ENCODE results near the gene WDFY3. TPM values are rescaled to one million over a fixed set of nuclear protein-coding genes. Genes with fewer than 3 reads are reported as not detected.
"Not testable (repeated sequence)": the region's sequence is repeated elsewhere in the genome, so short reads cannot be mapped to it uniquely, and the experiment has no call there.

Gene WDFY3
- total RNA-seq, 1 donor from 2014 or later, result 0.80 TPM

- no peak for DNase-seq (ENCODE audit: low spot score)
- Mint-ChIP-seq H3K4me1 (ENCODE audit: low read depth) (peaks cover 7% of the 10 kb centered on the region), H3K4me3 (ENCODE audit: low read depth) (no peak overlapping the region), H3K27ac (no peak overlapping the region), H3K27me3 (ENCODE audit: low read depth) (no peaks in the 10 kb centered on the region), H3K9me3 (no peaks in the 10 kb centered on the region), H3K36me3 (ENCODE audit: low read depth) (no peaks in the 10 kb centered on the region)
- intact Hi-C loops (cut with micrococcal nuclease), result no loop called here
These were observed 289.4 kb downstream of the WDFY3 start for GRCh38 chr4:84677093-84677492.

GRCh38 chr4:84673475-84674240, 292.8 kb downstream of the WDFY3 start:
- Mint-ChIP-seq H3K9me3 (no peaks in the 10 kb centered on the region), H3K4me3 (ENCODE audit: low read depth) (no peak overlapping the region), H3K36me3 (ENCODE audit: low read depth) (no peaks in the 10 kb centered on the region), H3K4me1 (ENCODE audit: low read depth) (no peaks in the 10 kb centered on the region), H3K27me3 (ENCODE audit: low read depth) (no peaks in the 10 kb centered on the region), H3K27ac (no peak overlapping the region)
- intact Hi-C loops (cut with micrococcal nuclease), result no loop called here
- no peak for DNase-seq (ENCODE audit: low spot score)

- Mint-ChIP-seq H3K36me3 (ENCODE audit: low read depth) (no peaks in the 10 kb centered on the region), H3K4me3 (ENCODE audit: low read depth) (no peak overlapping the region), H3K27me3 (ENCODE audit: low read depth) (no peaks in the 10 kb centered on the region), H3K27ac (no peak overlapping the region), H3K9me3 (no peaks in the 10 kb centered on the region), H3K4me1 (ENCODE audit: low read depth) (no peaks in the 10 kb centered on the region)
- DNase-seq (ENCODE audit: low spot score), result no peak
- intact Hi-C loops (cut with micrococcal nuclease), result no loop called here
These were observed 294.3 kb downstream of the WDFY3 start for GRCh38 chr4:84672177-84672576.

- Mint-ChIP-seq H3K4me3 (ENCODE audit: low read depth) (no peak overlapping the region), H3K27me3 (ENCODE audit: low read depth) (no peaks in the 10 kb centered on the region)
- intact Hi-C loops (cut with micrococcal nuclease), result no loop called here
These were observed 297.3 kb downstream of the WDFY3 start for GRCh38 chr4:84669201-84669600.

GRCh38 chr4:84666439-84666838, 300.1 kb downstream of the WDFY3 start:
- H3K4me1 Mint-ChIP-seq (ENCODE audit: low read depth), result no peaks in the 10 kb centered on the region
- intact Hi-C loops (cut with micrococcal nuclease), result no loop called here
- H3K4me3 Mint-ChIP-seq (ENCODE audit: low read depth), result no peak overlapping the region
- H3K9me3 Mint-ChIP-seq, result no peaks in the 10 kb centered on the region
- DNase-seq (ENCODE audit: low spot score), result no peak
- H3K27me3 Mint-ChIP-seq (ENCODE audit: low read depth), result no peaks in the 10 kb centered on the region
- no peaks in the 10 kb centered on the region for H3K36me3 Mint-ChIP-seq (ENCODE audit: low read depth)
- H3K27ac Mint-ChIP-seq, result no peak overlapping the region

More at GRCh38 chr4:84669201-84669600, 297.3 kb downstream of the WDFY3 start:
- Mint-ChIP-seq H3K36me3 (ENCODE audit: low read depth) (no peaks in the 10 kb centered on the region), H3K27ac (no peak overlapping the region), H3K4me1 (ENCODE audit: low read depth) (no peaks in the 10 kb centered on the region), H3K9me3 (no peaks in the 10 kb centered on the region)
- DNase-seq (ENCODE audit: low spot score), result no peak

GRCh38 chr4:84664767-84665166, 301.7 kb downstream of the WDFY3 start:
- H3K36me3 Mint-ChIP-seq (ENCODE audit: low read depth); H3K9me3 Mint-ChIP-seq; H3K27me3 Mint-ChIP-seq (ENCODE audit: low read depth); DNase-seq (ENCODE audit: low spot score); H3K27ac Mint-ChIP-seq; intact Hi-C loops (cut with micrococcal nuclease); H3K4me3 Mint-ChIP-seq (ENCODE audit: low read depth); H3K4me1 Mint-ChIP-seq (ENCODE audit: low read depth): not testable (repeated sequence)

- Mint-ChIP-seq H3K27me3 (ENCODE audit: low read depth) (no peaks in the 10 kb centered on the region), H3K4me3 (ENCODE audit: low read depth) (no peak overlapping the region), H3K4me1 (ENCODE audit: low read depth) (no peaks in the 10 kb centered on the region), H3K9me3 (peaks cover 4% of the 10 kb centered on the region), H3K36me3 (ENCODE audit: low read depth) (no peaks in the 10 kb centered on the region), H3K27ac (no peak overlapping the region)
- intact Hi-C loops (cut with micrococcal nuclease), result no loop called here
- DNase-seq (ENCODE audit: low spot score), result no peak
These were observed 305.1 kb downstream of the WDFY3 start for GRCh38 chr4:84661191-84661939.

GRCh38 chr4:84660606-84661005, 305.9 kb downstream of the WDFY3 start:
- no peaks in the 10 kb centered on the region for H3K4me1 Mint-ChIP-seq (ENCODE audit: low read depth)
- peaks cover 5% of the 10 kb centered on the region for H3K9me3 Mint-ChIP-seq
- no peaks in the 10 kb centered on the region for H3K27me3 Mint-ChIP-seq (ENCODE audit: low read depth)
- intact Hi-C loops (cut with micrococcal nuclease), result no loop called here
- H3K36me3 Mint-ChIP-seq (ENCODE audit: low read depth), result no peaks in the 10 kb centered on the region
- no peak for DNase-seq (ENCODE audit: low spot score)
- no peak overlapping the region for H3K4me3 Mint-ChIP-seq (ENCODE audit: low read depth)
- H3K27ac Mint-ChIP-seq, result no peak overlapping the region

GRCh38 chr4:84652478-84652877, 314.0 kb downstream of the WDFY3 start:
- H3K27me3 Mint-ChIP-seq (ENCODE audit: low read depth), result no peaks in the 10 kb centered on the region
- no peak overlapping the region for H3K4me3 Mint-ChIP-seq (ENCODE audit: low read depth)
- intact Hi-C loops (cut with micrococcal nuclease), result no loop called here
- no peaks in the 10 kb centered on the region for H3K36me3 Mint-ChIP-seq (ENCODE audit: low read depth)
- peaks cover 5% of the 10 kb centered on the region for H3K9me3 Mint-ChIP-seq
- no peak overlapping the region for H3K27ac Mint-ChIP-seq
- no peak for DNase-seq (ENCODE audit: low spot score)
- H3K4me1 Mint-ChIP-seq (ENCODE audit: low read depth), result no peaks in the 10 kb centered on the region

GRCh38 chr4:84651499-84651898, 315.0 kb downstream of the WDFY3 start:
- Mint-ChIP-seq H3K4me1 (ENCODE audit: low read depth) (no peaks in the 10 kb centered on the region), H3K36me3 (ENCODE audit: low read depth) (no peaks in the 10 kb centered on the region), H3K4me3 (ENCODE audit: low read depth) (no peak overlapping the region), H3K9me3 (peaks cover 2% of the 10 kb centered on the region), H3K27ac (no peak overlapping the region), H3K27me3 (ENCODE audit: low read depth) (no peaks in the 10 kb centered on the region)
- no peak for DNase-seq (ENCODE audit: low spot score)
- intact Hi-C loops (cut with micrococcal nuclease), result no loop called here

GRCh38 chr4:84648863-84649647, 317.4 kb downstream of the WDFY3 start:
- DNase-seq (ENCODE audit: low spot score), result no peak
- no peaks in the 10 kb centered on the region for H3K9me3 Mint-ChIP-seq
- no peak overlapping the region for H3K27ac Mint-ChIP-seq
- intact Hi-C loops (cut with micrococcal nuclease), result no loop called here
- no peak overlapping the region for H3K4me3 Mint-ChIP-seq (ENCODE audit: low read depth)
- no peaks in the 10 kb centered on the region for H3K36me3 Mint-ChIP-seq (ENCODE audit: low read depth)
- no peaks in the 10 kb centered on the region for H3K4me1 Mint-ChIP-seq (ENCODE audit: low read depth)
- no peaks in the 10 kb centered on the region for H3K27me3 Mint-ChIP-seq (ENCODE audit: low read depth)

- Mint-ChIP-seq H3K9me3 (no peaks in the 10 kb centered on the region), H3K4me3 (ENCODE audit: low read depth) (no peak overlapping the region), H3K4me1 (ENCODE audit: low read depth) (no peaks in the 10 kb centered on the region), H3K27ac (no peak overlapping the region), H3K36me3 (ENCODE audit: low read depth) (no peaks in the 10 kb centered on the region), H3K27me3 (ENCODE audit: low read depth) (no peaks in the 10 kb centered on the region)
- no peak for DNase-seq (ENCODE audit: low spot score)
- intact Hi-C loops (cut with micrococcal nuclease), result no loop called here
These were observed 318.3 kb downstream of the WDFY3 start for GRCh38 chr4:84648178-84648577.

Data from activated T-helper 2 cell treated with anti-CD3 and anti-CD28 coated beads, Interferon-gamma antibody, Interleukin-2, Interleukin-4, amounts not matched to agents 10 μg/mL and 5 μg/mL and 100 μg/mL, durations not matched to agents 14 hours and 24 hours and 36 hours (primary cell).